Duodenal mucosa (tissue), 2 donors: ENCODE data around the gene MARCHF3.

Source experiments
- H3K27ac ChIP-seq: one replicate; pipeline ENCODE4 v1.7.0; 2013; ENCODE audit warnings: low read depth, low read length
- H3K27me3 ChIP-seq, 2 donors: one replicate each; pipeline ENCODE4 v1.7.0; 2013; ENCODE audit warnings: low read length in 2 of 2, control low read depth in 1 of 2; ENCODE audit not compliant: insufficient read depth in 2 of 2, control insufficient read depth in 1 of 2
- H3K36me3 ChIP-seq, 2 donors: one replicate each; pipeline ENCODE4 v1.7.0; 2013; ENCODE audit warnings: low read length in 2 of 2, control low read depth in 1 of 2; ENCODE audit not compliant: insufficient read depth in 2 of 2, control insufficient read depth in 1 of 2
- H3K4me1 ChIP-seq, 2 donors: one replicate each; pipeline ENCODE4 v1.7.0; 2013; ENCODE audit warnings: low read length in 2 of 2, control low read depth in 1 of 2; ENCODE audit not compliant: insufficient read depth in 2 of 2, control insufficient read depth in 1 of 2
- H3K4me3 ChIP-seq, 2 donors: one replicate each; pipeline ENCODE4 v1.7.0; 2013; ENCODE audit warnings: low read length in 2 of 2, low read depth in 1 of 2
- H3K9ac ChIP-seq, 2 donors: one replicate each; pipeline ENCODE4 v1.7.0; 2013; ENCODE audit warnings: low read length in 2 of 2, low read depth in 1 of 2
- H3K9me3 ChIP-seq, 2 donors: one replicate each; pipeline ENCODE4 v1.7.0; 2013; ENCODE audit warnings: low read length in 2 of 2, control low read depth in 1 of 2; ENCODE audit not compliant: control insufficient read depth in 1 of 2

MARCHF3 gene

GRCh38 chr5:127014573-127014972 lies 15.8 kb downstream of the MARCHF3 start:
- no peak overlapping the region for H3K4me3 ChIP-seq
- H3K27me3 ChIP-seq = no peaks in the 10 kb centered on the region
- H3K27ac ChIP-seq = no peak overlapping the region
- H3K9ac ChIP-seq = no peak overlapping the region
- no peaks in the 10 kb centered on the region for H3K36me3 ChIP-seq
- H3K4me1 ChIP-seq = peaks cover 0 to 4% of the 10 kb centered on the region in 2 donors
- no peaks in the 10 kb centered on the region for H3K9me3 ChIP-seq

- Histone ChIP-seq H3K27ac (no peak overlapping the region), H3K9me3 (no peaks in the 10 kb centered on the region), H3K4me1 (peaks cover 0 to 4% of the 10 kb centered on the region in 2 donors), H3K9ac (no peak overlapping the region), H3K36me3 (no peaks in the 10 kb centered on the region), H3K4me3 (no peak overlapping the region), H3K27me3 (no peaks in the 10 kb centered on the region)
Observed at GRCh38 chr5:127013407-127013806, 17.0 kb downstream of the MARCHF3 start.

- no peaks in the 10 kb centered on the region for H3K27me3 ChIP-seq
- H3K9ac ChIP-seq = no peak overlapping the region
- H3K4me1 ChIP-seq = peaks cover 0 to 4% of the 10 kb centered on the region in 2 donors
- H3K4me3 ChIP-seq = no peak overlapping the region
- H3K36me3 ChIP-seq = no peaks in the 10 kb centered on the region
- H3K27ac ChIP-seq = no peak overlapping the region
- H3K9me3 ChIP-seq = no peaks in the 10 kb centered on the region
Observed at GRCh38 chr5:127012916-127013315, 17.4 kb downstream of the MARCHF3 start.

- Histone ChIP-seq H3K36me3 (no peaks in the 10 kb centered on the region), H3K4me1 (peaks cover 0 to 4% of the 10 kb centered on the region in 2 donors), H3K9me3 (no peaks in the 10 kb centered on the region), H3K27ac (no peak overlapping the region), H3K27me3 (no peaks in the 10 kb centered on the region), H3K9ac (no peak overlapping the region), H3K4me3 (no peak overlapping the region)
Observed at GRCh38 chr5:127011961-127012644, 18.3 kb downstream of the MARCHF3 start.

GRCh38 chr5:127011153-127011552 lies 19.2 kb downstream of the MARCHF3 start:
- Histone ChIP-seq H3K4me3 (no peak overlapping the region), H3K4me1 (peaks cover 0 to 4% of the 10 kb centered on the region in 2 donors), H3K9ac (no peak overlapping the region), H3K27me3 (no peaks in the 10 kb centered on the region), H3K27ac (no peak overlapping the region), H3K9me3 (no peaks in the 10 kb centered on the region), H3K36me3 (no peaks in the 10 kb centered on the region)

- no peaks in the 10 kb centered on the region for H3K36me3 ChIP-seq
- H3K27ac ChIP-seq = no peak overlapping the region
- no peaks in the 10 kb centered on the region for H3K9me3 ChIP-seq
Observed at GRCh38 chr5:127010362-127010761, 20.0 kb downstream of the MARCHF3 start.

GRCh38 chr5:127009784-127010183 lies 20.6 kb downstream of the MARCHF3 start:
- H3K4me1 ChIP-seq = peaks cover 0 to 5% of the 10 kb centered on the region in 2 donors
- H3K27ac ChIP-seq = no peak overlapping the region
- no peaks in the 10 kb centered on the region for H3K27me3 ChIP-seq
- no peak overlapping the region for H3K4me3 ChIP-seq
- H3K9ac ChIP-seq = no peak overlapping the region
- no peaks in the 10 kb centered on the region for H3K36me3 ChIP-seq
- H3K9me3 ChIP-seq = no peaks in the 10 kb centered on the region

More at GRCh38 chr5:127010362-127010761, 20.0 kb downstream of the MARCHF3 start:
- no peak overlapping the region for H3K9ac ChIP-seq
- peaks cover 0 to 4% of the 10 kb centered on the region in 2 donors for H3K4me1 ChIP-seq
- no peak overlapping the region for H3K4me3 ChIP-seq
- no peaks in the 10 kb centered on the region for H3K27me3 ChIP-seq

GRCh38 chr5:127008300-127008975 lies 21.9 kb downstream of the MARCHF3 start:
- peaks cover 3 to 17% of the 10 kb centered on the region in 2 donors for H3K4me1 ChIP-seq
- no peaks in the 10 kb centered on the region for H3K27me3 ChIP-seq
- no peaks in the 10 kb centered on the region for H3K36me3 ChIP-seq
- no peak overlapping the region for H3K4me3 ChIP-seq
- H3K9me3 ChIP-seq = no peaks in the 10 kb centered on the region
- H3K27ac ChIP-seq = no peak overlapping the region
- H3K9ac ChIP-seq = no peak overlapping the region

GRCh38 chr5:127007522-127007921 lies 22.8 kb downstream of the MARCHF3 start:
- Histone ChIP-seq H3K36me3 (no peaks in the 10 kb centered on the region), H3K27ac (no peak overlapping the region), H3K4me3 (no peak overlapping the region), H3K9me3 (no peaks in the 10 kb centered on the region), H3K27me3 (no peaks in the 10 kb centered on the region), H3K4me1 (peaks cover 3 to 17% of the 10 kb centered on the region in 2 donors), H3K9ac (no peak overlapping the region)

- no peaks in the 10 kb centered on the region for H3K36me3 ChIP-seq
- no peaks in the 10 kb centered on the region for H3K9me3 ChIP-seq
- H3K27ac ChIP-seq = no peak overlapping the region
- no peaks in the 10 kb centered on the region for H3K27me3 ChIP-seq
- H3K4me1 ChIP-seq = peaks cover 3 to 17% of the 10 kb centered on the region in 2 donors
- no peak overlapping the region for H3K9ac ChIP-seq
- H3K4me3 ChIP-seq = no peak overlapping the region
Observed at GRCh38 chr5:127006744-127007143, 23.6 kb downstream of the MARCHF3 start.
